SK-N-SH (cell line): Measurements from ENCODE around the gene FLVCR1. TPM values are rescaled to one million over a fixed set of nuclear protein-coding genes. Genes with fewer than 3 reads are reported as not detected.

Source experiments
- CTCF ChIA-PET: fragments of 300-600, 350-600 bp; formaldehyde crosslinking; extraction: SDS; loops from one replicate; lab custom pipeline; 2021; lab: Yijun Ruan, JAX
- POLR2A ChIA-PET: fragments of 350-600 bp; sonication (Branson Sonifier 250); formaldehyde crosslinking; extraction: SDS; loops from one replicate; lab custom pipeline; 2020; ENCODE audit warnings: antibody characterized with exemption, inconsistent platforms; lab: Yijun Ruan, JAX
- DNase-seq: peaks from one replicate; pipeline ENCODE4 v3.0.0; 2012
- H2AFZ ChIP-seq: fragments of 200-600 bp; sonication (generic); 2 replicates; pipeline ENCODE4 v1.8.1; 2016; ENCODE audit warnings: antibody characterized with exemption, mild to moderate bottlenecking, low read depth
- H3F3A ChIP-seq: fragments of 200-600 bp; sonication (generic); replicated peaks from 2 replicates; pipeline ENCODE3; 2016; ENCODE audit warnings: antibody characterized with exemption, mild to moderate bottlenecking; ENCODE audit not compliant: insufficient read depth
- H3K27ac ChIP-seq, 2 experiments: fragments of 200-500 bp in 1 of 2; fragments of 200-600 bp in 1 of 2; sonication (Bioruptor generic) in 1 of 2; sonication (generic), shearing (Covaris generic) in 1 of 2; 2 replicates each; pipeline versions ENCODE4 v1.5.1 to v1.6.1; 2014 to 2016; ENCODE audit warnings: low read depth in 2 of 2, inconsistent platforms in 1 of 2, low read length in 1 of 2, mild to moderate bottlenecking in 1 of 2, mixed read lengths in 1 of 2
- H3K27me3 ChIP-seq: fragments of 200-600 bp; sonication (generic), shearing (Covaris generic); 2 replicates; pipeline ENCODE4 v1.6.1; 2016; ENCODE audit warnings: mixed run types; ENCODE audit not compliant: insufficient read depth
- H3K36me3 ChIP-seq, 2 experiments: fragments of 200-500 bp in 1 of 2; fragments of 200-600 bp in 1 of 2; sonication (Bioruptor generic) in 1 of 2; sonication (generic) in 1 of 2; replicated peaks in 1 of 2; 2 replicates each; pipeline versions ENCODE3 to v1.5.1; 2014 to 2016; ENCODE audit warnings: low read length in 1 of 2, mild to moderate bottlenecking in 1 of 2; ENCODE audit not compliant: insufficient read depth in 2 of 2, control insufficient read depth in 1 of 2
- H3K4me1 ChIP-seq, 2 experiments: fragments of 200-500 bp in 1 of 2; fragments of 200-600 bp in 1 of 2; sonication (Bioruptor generic) in 1 of 2; sonication (generic), shearing (Covaris generic) in 1 of 2; 2 replicates each; pipeline versions ENCODE4 v1.5.1 to v1.6.1; 2014 to 2016; ENCODE audit warnings: low read depth in 1 of 2, low read length in 1 of 2, mixed run types in 1 of 2; ENCODE audit not compliant: insufficient read depth in 2 of 2, control insufficient read depth in 1 of 2
- H3K4me2 ChIP-seq: fragments of 200-600 bp; sonication (generic), shearing (Covaris generic); 2 replicates; pipeline ENCODE4 v1.6.1; 2017; ENCODE audit warnings: mixed run types
- H3K4me3 ChIP-seq, 2 experiments: fragments of 200-500 bp in 1 of 2; fragments of 200-600 bp in 1 of 2; sonication (Bioruptor generic) in 1 of 2; sonication (generic), shearing (Covaris generic) in 1 of 2; 2 replicates each; pipeline versions ENCODE4 v1.5.1 to v1.8.1; 2014 to 2016; ENCODE audit warnings: low read depth in 2 of 2, inconsistent platforms in 1 of 2, low read length in 1 of 2, mild to moderate bottlenecking in 1 of 2, mixed read lengths in 1 of 2, moderate library complexity in 1 of 2
- H3K79me2 ChIP-seq: fragments of 200-600 bp; sonication (generic); 2 replicates; pipeline ENCODE4 v1.8.1; 2017; ENCODE audit warnings: mild to moderate bottlenecking; ENCODE audit not compliant: insufficient read depth
- H3K9ac ChIP-seq: fragments of 200-600 bp; sonication (generic); 2 replicates; pipeline ENCODE4 v1.6.1; 2017; ENCODE audit warnings: mixed run types
- H3K9me2 ChIP-seq: fragments of 200-600 bp; sonication (generic); 2 replicates; pipeline ENCODE4 v1.6.1; 2017; ENCODE audit warnings: mixed run types
- H3K9me3 ChIP-seq: fragments of 200-600 bp; sonication (generic); 2 replicates; pipeline ENCODE4 v1.6.1; 2017; ENCODE audit warnings: mixed run types, mild to moderate bottlenecking, moderate library complexity
- H4K20me1 ChIP-seq: fragments of 200-600 bp; sonication (generic); 2 replicates; pipeline ENCODE4 v1.6.1; 2017; ENCODE audit warnings: mild to moderate bottlenecking, mixed run types; ENCODE audit not compliant: insufficient read depth
- CHD2 ChIP-seq: fragments of 150-350 bp; IDR thresholded peaks from 2 replicates; pipeline ENCODE4 v1.6.1; 2018; ENCODE audit warnings: low read length; ENCODE audit not compliant: partially characterized antibody
- ELF1 ChIP-seq: IDR thresholded peaks from 2 replicates; pipeline ENCODE4 v1.4.0; 2012
- EP300 ChIP-seq, 2 experiments: IDR thresholded peaks; 2 replicates each; pipeline versions ENCODE4 v1.4.0 to v1.6.1; 2012; ENCODE audit warnings: borderline replicate concordance in 1 of 2, low read depth in 1 of 2, low read length in 1 of 2
- EZH2phosphoT487 ChIP-seq: fragments of 200-600 bp; sonication (generic); IDR thresholded peaks from 2 replicates; pipeline ENCODE4 v1.6.1; 2017; ENCODE audit warnings: low read depth, mixed run types, mild to moderate bottlenecking, antibody characterized with exemption, moderate library complexity, borderline replicate concordance
- FOSL2 ChIP-seq: IDR thresholded peaks from 2 replicates; pipeline ENCODE4 v1.4.0; 2012; ENCODE audit warnings: low read depth, mild to moderate bottlenecking, moderate library complexity, borderline replicate concordance
- FOXJ3 ChIP-seq: sonication (generic); formaldehyde crosslinking; IDR thresholded peaks from 2 replicates; pipeline ENCODE4 v1.5.1; 2020; ENCODE audit warnings: mild to moderate bottlenecking, missing genetic modification reagents
- FOXM1 ChIP-seq: IDR thresholded peaks from 2 replicates; pipeline ENCODE4 v1.4.0; 2012; ENCODE audit warnings: low read depth, mild to moderate bottlenecking
- GATA2 ChIP-seq: sonication (generic); formaldehyde crosslinking; IDR thresholded peaks from 2 replicates; pipeline ENCODE4 v1.5.0; 2020; ENCODE audit warnings: mild to moderate bottlenecking, missing genetic modification reagents
- JUND ChIP-seq: IDR thresholded peaks from 2 replicates; pipeline ENCODE4 v1.4.0; 2012
- MEF2A ChIP-seq: IDR thresholded peaks from 2 replicates; pipeline ENCODE4 v1.4.0; 2012; ENCODE audit warnings: low read depth, borderline replicate concordance
- MXI1 ChIP-seq: IDR thresholded peaks from 2 replicates; pipeline ENCODE4 v1.6.1; 2012; ENCODE audit warnings: mild to moderate bottlenecking, low read depth, low read length, improper control_type of control experiment
- NRF1 ChIP-seq: IDR thresholded peaks from 2 replicates; pipeline ENCODE4 v1.6.1; 2012; ENCODE audit warnings: low read depth, mild to moderate bottlenecking, low read length
- PBX3 ChIP-seq: IDR thresholded peaks from 2 replicates; pipeline ENCODE4; 2012
- POLR2AphosphoS5 ChIP-seq: IDR thresholded peaks from 2 replicates; pipeline ENCODE4 v1.6.1; 2012; ENCODE audit warnings: low read depth, low read length
- REST ChIP-seq: IDR thresholded peaks from 2 replicates; pipeline ENCODE4 v1.6.1; 2012; ENCODE audit warnings: mild to moderate bottlenecking, low read depth, low read length, moderate library complexity
- RFX5 ChIP-seq: IDR thresholded peaks from 2 replicates; pipeline ENCODE4 v1.6.1; 2012; ENCODE audit warnings: mild to moderate bottlenecking, improper control_type of control experiment, low read length
- SMC3 ChIP-seq: IDR thresholded peaks from 2 replicates; pipeline ENCODE4 v1.6.1; 2012; ENCODE audit warnings: low read depth, low read length, improper control_type of control experiment
- TCF12 ChIP-seq: IDR thresholded peaks from 2 replicates; pipeline ENCODE4 v1.4.0; 2012
- USF2 ChIP-seq: fragments of 150-350 bp; IDR thresholded peaks from 2 replicates; pipeline ENCODE4 v1.6.1; 2017; ENCODE audit warnings: antibody characterized with exemption, low read length, low read depth, borderline replicate concordance
- YY1 ChIP-seq: IDR thresholded peaks from 2 replicates; pipeline ENCODE4 v1.4.0; 2012; ENCODE audit warnings: low read depth, mild to moderate bottlenecking
- WGBS: methylation state at CpG from one replicate; pipeline ENCODE4 v1.1.6; 2017; ENCODE audit warnings: low lambda C conversion rate; 5-methylcytosine and 5-hydroxymethylcytosine counted together
- polyA plus RNA-seq, 3 experiments: library from polyadenylated mRNA; depleted of rRNA; stranded (reverse); fragments of >200 nt; gene quantifications; 2 replicates each; pipeline ENCODE4 v1.2.3, GENCODE V29; 2012

Gene FLVCR1
- polyA plus RNA-seq, 1 of the 3 experiments (the other 2 are of a cell fraction), result 1.7 TPM

GRCh38 chr1:212899845-212900244 is 41.8 kb downstream of the FLVCR1 start:
- POLR2A ChIA-PET, result no interaction called here
- no peak overlapping the region for H3K4me2 ChIP-seq
- WGBS, result 94% methylated on average over 1 of the region's 1 CpG
- H3K79me2 ChIP-seq, result no peaks in the 10 kb centered on the region
- H2AFZ ChIP-seq, result no peak overlapping the region
- no peaks in the 10 kb centered on the region for H3K4me1 ChIP-seq
- H3K4me3 ChIP-seq, result no peak overlapping the region
- no peaks in the 10 kb centered on the region for H3K27me3 ChIP-seq
- TF ChIP-seq PBX3, result no peak
- TF ChIP-seq JUND, result no peak
- TF ChIP-seq FOXJ3 (CRISPR knock-in tag), result no peak
- no peak for TF ChIP-seq MXI1
- no peak for TF ChIP-seq TCF12
- TF ChIP-seq POLR2AphosphoS5, result no peak
- TF ChIP-seq EZH2phosphoT487, result no peak
- TF ChIP-seq EP300 (IDR thresholded peaks at IDR 0.05; ENCODE audit: borderline replicate concordance in 1 of 2, low read depth in 1 of 2, low read length in 1 of 2), result no peak
- TF ChIP-seq FOXM1, result no peak
- TF ChIP-seq MEF2A, result no peak
- no peak for TF ChIP-seq SMC3
- no peak for TF ChIP-seq NRF1
- TF ChIP-seq REST, result no peak
- TF ChIP-seq FOSL2, result no peak
- no peak for TF ChIP-seq CHD2
- TF ChIP-seq ELF1, result no peak
- TF ChIP-seq USF2, result no peak
- no peak for TF ChIP-seq YY1
- TF ChIP-seq GATA2 (CRISPR knock-in tag), result no peak
- TF ChIP-seq RFX5, result no peak
- H4K20me1 ChIP-seq, result no peaks in the 10 kb centered on the region
- H3K9me2 ChIP-seq, result no peaks in the 10 kb centered on the region
- CTCF ChIA-PET, result no interaction called here
- no peak overlapping the region for H3K9ac ChIP-seq
- no peak for DNase-seq
- no peaks in the 10 kb centered on the region for H3F3A ChIP-seq
- peaks cover 15% of the 10 kb centered on the region; the same call in 1 of the 2 replicates for H3K9me3 ChIP-seq
- H3K36me3 ChIP-seq, result peaks cover 34 to 51% of the 10 kb centered on the region in 2 experiments
- H3K27ac ChIP-seq, result no peak overlapping the region
